ENCODE measurements around the gene KLHL10.

GRCh38 chr17:41863074-41863848 is 25.6 kb downstream of the KLHL10 start:
- TF ChIP-seq CTCF (IDR thresholded peaks at IDR 0.05; ENCODE audit: low read depth, low read length, poor library complexity, severe bottlenecking) (no peak), EZH2phosphoT487 (IDR thresholded peaks at IDR 0.05; ENCODE audit: borderline replicate concordance, low read length) (no peak)

Data from DOHH2 (cell line).